Measurements from ENCODE around the gene PI4K2B. TPM values are rescaled to one million over a fixed set of nuclear protein-coding genes. Genes with fewer than 3 reads are reported as not detected.
A peak's percentile ranks its signal among the peaks of the same experiment; 100 is the strongest.
"Not testable (repeated sequence)": the region's sequence is repeated elsewhere in the genome, so short reads cannot be mapped to it uniquely, and the experiment has no call there.

PI4K2B gene
- total RNA-seq, 1 donor, result 25.9 TPM

DNA sequence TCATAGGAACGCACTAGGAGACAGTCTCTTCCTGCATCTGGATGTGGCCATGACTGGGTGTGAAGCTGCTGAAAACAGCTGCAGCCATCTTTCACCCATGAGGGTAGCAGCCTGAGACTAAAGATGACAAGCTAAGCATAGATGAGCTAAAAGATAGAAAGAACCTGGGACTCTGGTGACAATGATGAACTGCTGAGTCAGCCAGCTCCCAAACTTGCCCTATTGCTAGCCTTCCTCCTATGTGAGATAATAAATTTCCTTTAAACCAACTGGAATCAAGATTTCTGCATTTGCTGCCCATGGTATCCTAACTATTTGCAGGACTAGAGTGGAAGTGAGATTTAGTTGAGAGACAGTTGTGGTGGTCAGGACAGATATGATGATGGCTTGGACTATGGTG is 21.0 kb upstream of the PI4K2B start:
- TF ChIP-seq, protein P1, sequence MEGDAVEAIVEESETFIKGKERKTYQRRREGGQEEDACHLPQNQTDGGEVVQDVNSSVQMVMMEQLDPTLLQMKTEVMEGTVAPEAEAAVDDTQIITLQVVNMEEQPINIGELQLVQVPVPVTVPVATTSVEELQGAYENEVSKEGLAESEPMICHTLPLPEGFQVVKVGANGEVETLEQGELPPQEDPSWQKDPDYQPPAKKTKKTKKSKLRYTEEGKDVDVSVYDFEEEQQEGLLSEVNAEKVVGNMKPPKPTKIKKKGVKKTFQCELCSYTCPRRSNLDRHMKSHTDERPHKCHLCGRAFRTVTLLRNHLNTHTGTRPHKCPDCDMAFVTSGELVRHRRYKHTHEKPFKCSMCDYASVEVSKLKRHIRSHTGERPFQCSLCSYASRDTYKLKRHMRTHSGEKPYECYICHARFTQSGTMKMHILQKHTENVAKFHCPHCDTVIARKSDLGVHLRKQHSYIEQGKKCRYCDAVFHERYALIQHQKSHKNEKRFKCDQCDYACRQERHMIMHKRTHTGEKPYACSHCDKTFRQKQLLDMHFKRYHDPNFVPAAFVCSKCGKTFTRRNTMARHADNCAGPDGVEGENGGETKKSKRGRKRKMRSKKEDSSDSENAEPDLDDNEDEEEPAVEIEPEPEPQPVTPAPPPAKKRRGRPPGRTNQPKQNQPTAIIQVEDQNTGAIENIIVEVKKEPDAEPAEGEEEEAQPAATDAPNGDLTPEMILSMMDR (IDR thresholded peaks at IDR 0.05; ENCODE audit: insufficient read depth, low read depth, low read length), result no peak
- no peak overlapping the region for H3K4me3 ChIP-seq (ENCODE audit: low read depth, low read length)
- DNase-seq (ENCODE audit: low read depth), result no peak

DNA sequence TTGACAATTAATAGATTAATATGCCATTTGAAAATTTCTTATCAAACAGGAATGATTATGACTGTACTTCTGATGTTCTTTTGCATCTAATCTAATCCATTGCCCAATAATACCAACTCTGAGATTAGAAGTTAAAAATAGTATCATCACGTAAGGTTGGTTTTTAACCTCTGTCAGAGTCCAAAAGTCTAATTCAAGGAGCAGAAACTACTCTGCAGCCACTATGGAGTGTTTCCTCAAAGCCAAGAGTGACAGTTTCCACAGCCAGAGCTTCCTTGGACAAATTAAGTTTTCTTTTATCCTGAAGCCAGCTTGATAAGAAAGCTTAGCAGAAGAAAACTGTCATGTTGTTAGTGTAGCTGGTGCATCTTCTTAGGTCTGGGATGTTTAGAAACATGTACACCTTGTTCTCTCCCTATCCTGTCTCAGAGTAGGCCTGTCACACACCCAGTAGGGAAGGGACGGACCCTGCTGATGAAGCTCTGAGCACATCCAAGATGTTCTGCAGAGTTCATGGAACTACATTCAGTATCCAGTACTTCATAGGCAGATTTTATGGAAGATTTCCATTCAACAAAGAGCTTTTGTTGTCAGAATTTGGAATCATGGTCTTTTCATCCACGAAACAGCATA is 20.4 kb upstream of the PI4K2B start:
- DNase-seq (ENCODE audit: low read depth), result no peak
- TF ChIP-seq, protein P1 (IDR thresholded peaks at IDR 0.05; ENCODE audit: insufficient read depth, low read depth, low read length), result no peak
- H3K4me3 ChIP-seq (ENCODE audit: low read depth, low read length), result no peak overlapping the region

DNA sequence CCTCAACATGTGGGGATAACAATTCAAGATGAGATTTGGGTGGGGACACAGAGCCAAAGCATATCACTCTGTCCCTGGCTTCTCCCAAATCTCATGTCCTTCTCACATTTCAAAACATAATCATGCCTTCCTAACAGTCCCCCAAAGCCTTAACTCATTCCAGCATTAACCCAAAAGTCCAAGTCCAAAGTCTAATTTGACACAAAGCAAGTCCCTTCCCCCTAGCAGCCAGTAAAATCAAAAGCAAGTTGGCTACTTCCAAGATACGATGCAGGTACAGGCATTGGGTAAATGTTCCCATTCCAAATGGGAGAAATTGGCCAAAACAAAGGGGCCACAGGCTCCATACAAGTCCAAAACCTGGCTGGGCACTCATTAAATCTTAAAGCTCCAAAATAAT is 19.1 kb upstream of the PI4K2B start:
- DNase-seq (ENCODE audit: low read depth); H3K4me3 ChIP-seq (ENCODE audit: low read depth, low read length): not testable (repeated sequence)

DNA sequence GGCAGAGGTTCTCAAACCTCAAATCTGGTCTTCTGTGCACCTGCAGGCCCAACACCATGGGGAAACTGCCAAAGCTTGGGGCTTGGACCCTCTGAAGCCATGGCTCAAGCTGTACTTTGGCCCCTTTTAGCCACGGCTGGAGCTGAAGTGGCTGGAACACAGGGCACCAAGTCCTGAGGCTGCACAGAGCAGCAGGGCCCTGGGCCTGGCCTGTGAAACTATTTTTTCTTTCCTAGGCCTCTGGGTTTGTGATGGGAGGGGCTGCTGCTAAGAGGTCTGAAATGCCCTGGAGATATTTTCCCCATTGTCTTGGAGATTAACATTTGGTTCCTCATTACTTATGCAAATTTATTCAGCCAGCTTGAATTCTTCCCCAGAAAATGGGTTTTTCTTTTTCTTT is 18.3 kb upstream of the PI4K2B start:
- TF ChIP-seq, protein P1 (IDR thresholded peaks at IDR 0.05; ENCODE audit: insufficient read depth, low read depth, low read length), result no peak
- no peak overlapping the region for H3K4me3 ChIP-seq (ENCODE audit: low read depth, low read length)
- DNase-seq (ENCODE audit: low read depth), result no peak

DNA sequence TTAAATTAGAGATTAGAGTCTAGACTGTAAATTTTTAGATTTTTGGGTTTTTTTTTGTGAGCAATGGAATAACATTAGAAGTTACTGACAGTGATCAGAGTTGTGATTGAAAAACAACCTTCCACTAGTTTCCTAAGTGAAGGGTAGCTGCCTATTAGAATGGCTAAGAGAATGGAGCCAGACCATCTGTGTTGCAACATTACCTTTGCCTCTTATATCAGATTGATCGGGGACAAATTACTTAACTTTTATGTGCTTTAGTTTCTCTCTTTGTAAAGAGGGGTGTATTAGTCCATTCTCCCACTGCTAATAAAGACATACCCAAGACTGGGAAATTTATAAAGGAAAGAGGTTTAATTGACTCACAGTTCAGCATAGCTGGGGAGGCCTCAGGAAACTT is 12.5 kb upstream of the PI4K2B start:
- no peak for DNase-seq (ENCODE audit: low read depth)
- H3K4me3 ChIP-seq (ENCODE audit: low read depth, low read length), result no peak overlapping the region
- TF ChIP-seq, protein P1 (IDR thresholded peaks at IDR 0.05; ENCODE audit: insufficient read depth, low read depth, low read length), result no peak

DNA sequence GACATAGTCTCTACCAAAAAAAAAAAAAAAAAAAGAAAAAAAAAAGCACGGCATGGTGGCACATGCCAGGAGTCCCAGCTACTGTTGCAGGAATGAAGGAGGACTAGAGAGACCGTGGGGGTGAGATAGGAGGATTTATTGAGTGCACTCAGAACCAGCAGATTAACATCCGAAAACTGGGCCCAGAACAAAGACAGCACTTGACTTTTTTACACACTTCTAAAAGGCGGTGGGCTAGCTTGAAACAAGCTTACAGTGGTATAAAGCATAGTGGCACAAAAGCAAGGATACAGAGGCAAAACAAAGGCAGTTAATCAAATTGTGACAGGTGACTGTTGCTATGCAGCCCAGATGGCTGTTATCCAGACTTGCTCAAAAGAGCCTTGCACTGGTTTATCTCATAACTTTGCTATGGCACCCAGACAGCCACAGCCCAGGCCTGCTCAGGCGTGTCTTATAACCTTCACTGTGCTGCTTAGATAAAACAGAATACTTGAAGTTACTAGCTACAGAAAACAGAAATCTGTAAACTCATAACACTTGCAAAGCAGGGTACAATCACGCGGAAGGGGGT is 9.9 kb upstream of the PI4K2B start:
- DNase-seq (ENCODE audit: low read depth), result peak; percentile 57
- no peak overlapping the region for H3K4me3 ChIP-seq (ENCODE audit: low read depth, low read length)
- TF ChIP-seq, protein P1 (IDR thresholded peaks at IDR 0.05; ENCODE audit: insufficient read depth, low read depth, low read length), result no peak

DNA sequence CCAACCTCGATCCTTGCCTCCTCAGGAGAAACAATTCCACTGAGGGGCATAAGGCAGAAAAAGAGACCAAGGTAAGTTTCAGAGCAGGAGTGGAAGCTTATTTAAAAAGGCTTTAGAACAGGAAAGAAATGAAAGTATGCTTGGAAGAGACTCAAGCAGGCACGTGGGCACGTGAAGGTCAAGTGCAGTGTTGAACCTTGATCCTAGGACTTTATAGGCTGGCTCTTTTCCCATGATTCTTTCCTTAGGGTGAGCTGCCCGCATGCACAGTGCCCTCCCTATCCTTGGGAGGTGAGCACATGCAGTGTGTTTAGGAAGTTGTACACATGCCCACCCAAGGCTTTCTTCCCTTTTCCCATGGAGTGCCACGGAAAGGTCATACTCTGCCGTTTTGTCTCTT is 4.0 kb upstream of the PI4K2B start:
- no peak overlapping the region for H3K4me3 ChIP-seq (ENCODE audit: low read depth, low read length)
- TF ChIP-seq, protein P1 (IDR thresholded peaks at IDR 0.05; ENCODE audit: insufficient read depth, low read depth, low read length), result no peak
- no peak for DNase-seq (ENCODE audit: low read depth)

Measured in fibroblast of villous mesenchyme (primary cell).